Measurements from ENCODE around the gene AFAP1L1. TPM values are rescaled to one million over a fixed set of nuclear protein-coding genes. Genes with fewer than 3 reads are reported as not detected.

The AFAP1L1 gene
- total RNA-seq, 1 donor from 2014 or later, result 42.2 TPM

GRCh38 chr5:149280802-149281201 lies 9.1 kb downstream of the AFAP1L1 start:
- peak; percentile 54 for DNase-seq
- peak; percentile 54 for ATAC-seq (ENCODE audit: poor library complexity)
- intact Hi-C loops (cut with DNase I), result no loop called here

GRCh38 chr5:149282027-149282965 lies 10.6 kb downstream of the AFAP1L1 start:
- intact Hi-C loops (cut with DNase I), result no loop called here
- ATAC-seq (ENCODE audit: poor library complexity) (peak; percentile 66), DNase-seq (peak; percentile 62)

GRCh38 chr5:149282966-149283332 lies 11.3 kb downstream of the AFAP1L1 start:
- no peak for DNase-seq
- intact Hi-C loops (cut with DNase I), result no loop called here
- no peak for ATAC-seq (ENCODE audit: poor library complexity)

GRCh38 chr5:149283626-149284480 lies 12.2 kb downstream of the AFAP1L1 start:
- ATAC-seq (ENCODE audit: poor library complexity) (no peak), DNase-seq (no peak)
- intact Hi-C loops (cut with DNase I), result no loop called here

GRCh38 chr5:149284501-149284900 lies 12.8 kb downstream of the AFAP1L1 start:
- DNase-seq, result peak; percentile 52
- intact Hi-C loops (cut with DNase I), result no loop called here
- peak; percentile 23 for ATAC-seq (ENCODE audit: poor library complexity)

- DNase-seq (no peak), ATAC-seq (ENCODE audit: poor library complexity) (no peak)
- intact Hi-C loops (cut with DNase I), result no loop called here
Measured at GRCh38 chr5:149285153-149285552, 13.5 kb downstream of the AFAP1L1 start.

GRCh38 chr5:149288436-149288835 lies 16.8 kb downstream of the AFAP1L1 start:
- intact Hi-C loops (cut with DNase I), result no loop called here
- DNase-seq, result peak; percentile 64
- peak; percentile 33 for ATAC-seq (ENCODE audit: poor library complexity)

GRCh38 chr5:149289301-149289700 lies 17.6 kb downstream of the AFAP1L1 start:
- ATAC-seq (ENCODE audit: poor library complexity) (peak; percentile 61), DNase-seq (no peak)
- intact Hi-C loops (cut with DNase I), result no loop called here

- intact Hi-C loops (cut with DNase I), result no loop called here
- ATAC-seq (ENCODE audit: poor library complexity) (no peak), DNase-seq (no peak)
Measured at GRCh38 chr5:149294872-149295829, 23.5 kb downstream of the AFAP1L1 start.

- ATAC-seq (ENCODE audit: poor library complexity) (peak; percentile 78), DNase-seq (peak; percentile 57)
- intact Hi-C loops (cut with DNase I), result no loop called here
Measured at GRCh38 chr5:149297340-149298025, 25.8 kb downstream of the AFAP1L1 start.

- DNase-seq, result no peak
- no peak for ATAC-seq (ENCODE audit: poor library complexity)
- intact Hi-C loops (cut with DNase I), result no loop called here
Measured at GRCh38 chr5:149298163-149298562, 26.5 kb downstream of the AFAP1L1 start.

- DNase-seq (peak; percentile 44), ATAC-seq (ENCODE audit: poor library complexity) (peak; percentile 8)
- intact Hi-C loops (cut with DNase I), result no loop called here
Measured at GRCh38 chr5:149298842-149299404, 27.3 kb downstream of the AFAP1L1 start.

GRCh38 chr5:149299451-149300054 lies 27.9 kb downstream of the AFAP1L1 start:
- intact Hi-C loops (cut with DNase I), result no loop called here
- ATAC-seq (ENCODE audit: poor library complexity), result no peak
- DNase-seq, result peak; percentile 60

GRCh38 chr5:149300441-149300840 lies 28.8 kb downstream of the AFAP1L1 start:
- intact Hi-C loops (cut with DNase I), result no loop called here
- ATAC-seq (ENCODE audit: poor library complexity), result no peak
- DNase-seq, result no peak

- intact Hi-C loops (cut with DNase I), result no loop called here
- DNase-seq (no peak), ATAC-seq (ENCODE audit: poor library complexity) (no peak)
Measured at GRCh38 chr5:149301049-149301743, 29.5 kb downstream of the AFAP1L1 start.

- ATAC-seq (ENCODE audit: poor library complexity) (no peak), DNase-seq (no peak)
- intact Hi-C loops (cut with DNase I), result no loop called here
Measured at GRCh38 chr5:149301744-149302380, 30.2 kb downstream of the AFAP1L1 start.
